GM19397 (cell line): ENCODE measurements around the gene ACAD8.
"Not testable (repeated sequence)": the region's sequence is repeated elsewhere in the genome, so short reads cannot be mapped to it uniquely, and the experiment has no call there.

Experiments used
- ATAC-seq: cut with Tn5 transposase; IDR thresholded peaks from one replicate; pipeline ENCODE4 v1.9.1; 2021; ENCODE audit warnings: mild to moderate bottlenecking, moderate library complexity; ENCODE audit not compliant: unreplicated experiment

ACAD8 gene

GRCh38 chr11:134266440-134266839, 13.1 kb downstream of the ACAD8 start:
- ATAC-seq: no peak

GRCh38 chr11:134266841-134267251, 13.5 kb downstream of the ACAD8 start:
- ATAC-seq: no peak

- no peak for ATAC-seq
These were observed 14.1 kb downstream of the ACAD8 start for GRCh38 chr11:134267461-134267860.

GRCh38 chr11:134267966-134268365, 14.6 kb downstream of the ACAD8 start:
- no peak for ATAC-seq

- no peak for ATAC-seq
These were observed 16.9 kb downstream of the ACAD8 start for GRCh38 chr11:134270250-134270714.

- ATAC-seq: no peak
These were observed 18.6 kb downstream of the ACAD8 start for GRCh38 chr11:134271978-134272377.

- no peak for ATAC-seq
These were observed 19.3 kb downstream of the ACAD8 start for GRCh38 chr11:134272381-134273316.

- ATAC-seq: no peak
These were observed 19.9 kb downstream of the ACAD8 start for GRCh38 chr11:134273317-134273712.

- no peak for ATAC-seq
These were observed 21.8 kb downstream of the ACAD8 start for GRCh38 chr11:134275188-134275533.

GRCh38 chr11:134275534-134276395, 22.4 kb downstream of the ACAD8 start, which contains the start of gene GLB1L3:
Gene GLB1L3 (plus strand): TSS chr11:134276379. CDS start chr11:134276741, 362 bp downstream.
- no peak for ATAC-seq

- ATAC-seq: no peak
These were observed 23.2 kb downstream of the ACAD8 start for GRCh38 chr11:134276396-134277182.

- no peak for ATAC-seq
These were observed 24.0 kb downstream of the ACAD8 start for GRCh38 chr11:134277183-134278001.

- ATAC-seq: no peak
These were observed 25.0 kb downstream of the ACAD8 start for GRCh38 chr11:134278356-134278755.

GRCh38 chr11:134281635-134282034, 28.3 kb downstream of the ACAD8 start:
- not testable (repeated sequence) for ATAC-seq

- no peak for ATAC-seq
These were observed 29.0 kb downstream of the ACAD8 start for GRCh38 chr11:134282121-134283045.

GRCh38 chr11:134283461-134284230, 30.3 kb downstream of the ACAD8 start:
- no peak for ATAC-seq

GRCh38 chr11:134284349-134284748, 31.0 kb downstream of the ACAD8 start:
- not testable (repeated sequence) for ATAC-seq

GRCh38 chr11:134287561-134287960, 34.2 kb downstream of the ACAD8 start:
- no peak for ATAC-seq
